Prostate gland (tissue), 2 donors: Measurements from ENCODE around the gene PLEKHG2.
A peak's percentile ranks its signal among the peaks of the same experiment; 100 is the strongest.

ENCODE experiments used
- CTCF ChIP-seq, 4 experiments: fragments of 200-600 bp in 2 of 4; fragments of 450-650 bp in 2 of 4; sonication (generic) in 2 of 4; IDR thresholded peaks; 1 replicate in 3 of 4; 2 replicates in 1 of 4; pipeline ENCODE4 v1.5.1; 2016 to 2019; ENCODE audit warnings: antibody characterized with exemption in 4 of 4, mild to moderate bottlenecking in 2 of 4, moderate library complexity in 2 of 4
- POLR2A ChIP-seq: fragments of 450-650 bp; IDR thresholded peaks from one replicate; pipeline ENCODE4 v1.6.1; 2016; ENCODE audit warnings: antibody characterized with exemption, mild to moderate bottlenecking

GRCh38 chr19:39409208-39410016 is 3.1 kb upstream of the PLEKHG2 start:
- no peak for TF ChIP-seq CTCF (IDR thresholded peaks at IDR 0.05)
- TF ChIP-seq POLR2A = peak; percentile 76
